ENCODE results near the gene TPM3. TPM values are rescaled to one million over a fixed set of nuclear protein-coding genes. Genes with fewer than 3 reads are reported as not detected.

TPM3 gene
- total and polyA plus RNA-seq, 9 of the 15 experiments (the other 6 are each of a cell fraction or from before 2014, with no cell fraction given) = 202 to 604 (median 421) TPM

DNA sequence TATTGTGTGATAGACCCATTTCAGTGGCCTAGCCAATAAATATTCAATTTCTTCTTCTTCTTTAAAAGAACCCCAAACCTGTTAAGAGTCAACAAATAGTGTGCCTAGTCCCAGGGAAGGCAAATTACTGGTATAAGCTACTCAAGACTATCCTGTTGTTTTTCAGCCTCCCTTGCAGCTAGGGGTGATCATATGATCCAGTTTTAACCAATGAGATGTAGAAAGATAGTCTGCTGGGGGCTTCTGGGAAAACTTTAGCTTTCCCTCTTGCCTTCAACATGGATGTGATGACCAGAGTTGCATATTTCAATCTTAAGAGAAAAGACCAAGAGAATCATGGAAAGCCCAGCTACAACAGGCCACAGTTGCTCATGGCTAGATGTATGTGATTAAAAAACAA is 32.3 kb downstream of the TPM3 start (continued):
- TF ChIP-seq, protein P1, sequence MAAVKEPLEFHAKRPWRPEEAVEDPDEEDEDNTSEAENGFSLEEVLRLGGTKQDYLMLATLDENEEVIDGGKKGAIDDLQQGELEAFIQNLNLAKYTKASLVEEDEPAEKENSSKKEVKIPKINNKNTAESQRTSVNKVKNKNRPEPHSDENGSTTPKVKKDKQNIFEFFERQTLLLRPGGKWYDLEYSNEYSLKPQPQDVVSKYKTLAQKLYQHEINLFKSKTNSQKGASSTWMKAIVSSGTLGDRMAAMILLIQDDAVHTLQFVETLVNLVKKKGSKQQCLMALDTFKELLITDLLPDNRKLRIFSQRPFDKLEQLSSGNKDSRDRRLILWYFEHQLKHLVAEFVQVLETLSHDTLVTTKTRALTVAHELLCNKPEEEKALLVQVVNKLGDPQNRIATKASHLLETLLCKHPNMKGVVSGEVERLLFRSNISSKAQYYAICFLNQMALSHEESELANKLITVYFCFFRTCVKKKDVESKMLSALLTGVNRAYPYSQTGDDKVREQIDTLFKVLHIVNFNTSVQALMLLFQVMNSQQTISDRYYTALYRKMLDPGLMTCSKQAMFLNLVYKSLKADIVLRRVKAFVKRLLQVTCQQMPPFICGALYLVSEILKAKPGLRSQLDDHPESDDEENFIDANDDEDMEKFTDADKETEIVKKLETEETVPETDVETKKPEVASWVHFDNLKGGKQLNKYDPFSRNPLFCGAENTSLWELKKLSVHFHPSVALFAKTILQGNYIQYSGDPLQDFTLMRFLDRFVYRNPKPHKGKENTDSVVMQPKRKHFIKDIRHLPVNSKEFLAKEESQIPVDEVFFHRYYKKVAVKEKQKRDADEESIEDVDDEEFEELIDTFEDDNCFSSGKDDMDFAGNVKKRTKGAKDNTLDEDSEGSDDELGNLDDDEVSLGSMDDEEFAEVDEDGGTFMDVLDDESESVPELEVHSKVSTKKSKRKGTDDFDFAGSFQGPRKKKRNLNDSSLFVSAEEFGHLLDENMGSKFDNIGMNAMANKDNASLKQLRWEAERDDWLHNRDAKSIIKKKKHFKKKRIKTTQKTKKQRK (IDR thresholded peaks at IDR 0.05; ENCODE audit: borderline replicate concordance, low read depth, low read length) = no peak
- TF ChIP-seq, protein P2, sequence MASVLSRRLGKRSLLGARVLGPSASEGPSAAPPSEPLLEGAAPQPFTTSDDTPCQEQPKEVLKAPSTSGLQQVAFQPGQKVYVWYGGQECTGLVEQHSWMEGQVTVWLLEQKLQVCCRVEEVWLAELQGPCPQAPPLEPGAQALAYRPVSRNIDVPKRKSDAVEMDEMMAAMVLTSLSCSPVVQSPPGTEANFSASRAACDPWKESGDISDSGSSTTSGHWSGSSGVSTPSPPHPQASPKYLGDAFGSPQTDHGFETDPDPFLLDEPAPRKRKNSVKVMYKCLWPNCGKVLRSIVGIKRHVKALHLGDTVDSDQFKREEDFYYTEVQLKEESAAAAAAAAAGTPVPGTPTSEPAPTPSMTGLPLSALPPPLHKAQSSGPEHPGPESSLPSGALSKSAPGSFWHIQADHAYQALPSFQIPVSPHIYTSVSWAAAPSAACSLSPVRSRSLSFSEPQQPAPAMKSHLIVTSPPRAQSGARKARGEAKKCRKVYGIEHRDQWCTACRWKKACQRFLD (CRISPR knock-in tag; IDR thresholded peaks at IDR 0.05) = no peak
- TF ChIP-seq, protein P3, sequence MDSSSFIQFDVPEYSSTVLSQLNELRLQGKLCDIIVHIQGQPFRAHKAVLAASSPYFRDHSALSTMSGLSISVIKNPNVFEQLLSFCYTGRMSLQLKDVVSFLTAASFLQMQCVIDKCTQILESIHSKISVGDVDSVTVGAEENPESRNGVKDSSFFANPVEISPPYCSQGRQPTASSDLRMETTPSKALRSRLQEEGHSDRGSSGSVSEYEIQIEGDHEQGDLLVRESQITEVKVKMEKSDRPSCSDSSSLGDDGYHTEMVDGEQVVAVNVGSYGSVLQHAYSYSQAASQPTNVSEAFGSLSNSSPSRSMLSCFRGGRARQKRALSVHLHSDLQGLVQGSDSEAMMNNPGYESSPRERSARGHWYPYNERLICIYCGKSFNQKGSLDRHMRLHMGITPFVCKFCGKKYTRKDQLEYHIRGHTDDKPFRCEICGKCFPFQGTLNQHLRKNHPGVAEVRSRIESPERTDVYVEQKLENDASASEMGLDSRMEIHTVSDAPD (CRISPR knock-in tag; IDR thresholded peaks at IDR 0.05) = no peak
- TF ChIP-seq ZSCAN32 (CRISPR knock-in tag; IDR thresholded peaks at IDR 0.05) (no peak), NCOR1 (IDR thresholded peaks at IDR 0.05) (no peak; the same call in 1 of the 2 replicates), NR2F6 (CRISPR knock-in tag; IDR thresholded peaks at IDR 0.05) (no peak), HMGN3 (IDR thresholded peaks at IDR 0.05; ENCODE audit: borderline replicate concordance, extremely low read depth, insufficient read length, low read depth, low read length) (no peak), SPI1 (IDR thresholded peaks at IDR 0.05; ENCODE audit: borderline replicate concordance, low read depth, low read length) (no peak), FOXJ3 (CRISPR knock-in tag; IDR thresholded peaks at IDR 0.05) (no peak), PRMT5 (CRISPR knock-in tag; IDR thresholded peaks at IDR 0.05) (no peak), ZNF12 (CRISPR knock-in tag; IDR thresholded peaks at IDR 0.05) (no peak), ZFPM2 (CRISPR knock-in tag; IDR thresholded peaks at IDR 0.05) (no peak)
- TF ChIP-seq, protein P4, sequence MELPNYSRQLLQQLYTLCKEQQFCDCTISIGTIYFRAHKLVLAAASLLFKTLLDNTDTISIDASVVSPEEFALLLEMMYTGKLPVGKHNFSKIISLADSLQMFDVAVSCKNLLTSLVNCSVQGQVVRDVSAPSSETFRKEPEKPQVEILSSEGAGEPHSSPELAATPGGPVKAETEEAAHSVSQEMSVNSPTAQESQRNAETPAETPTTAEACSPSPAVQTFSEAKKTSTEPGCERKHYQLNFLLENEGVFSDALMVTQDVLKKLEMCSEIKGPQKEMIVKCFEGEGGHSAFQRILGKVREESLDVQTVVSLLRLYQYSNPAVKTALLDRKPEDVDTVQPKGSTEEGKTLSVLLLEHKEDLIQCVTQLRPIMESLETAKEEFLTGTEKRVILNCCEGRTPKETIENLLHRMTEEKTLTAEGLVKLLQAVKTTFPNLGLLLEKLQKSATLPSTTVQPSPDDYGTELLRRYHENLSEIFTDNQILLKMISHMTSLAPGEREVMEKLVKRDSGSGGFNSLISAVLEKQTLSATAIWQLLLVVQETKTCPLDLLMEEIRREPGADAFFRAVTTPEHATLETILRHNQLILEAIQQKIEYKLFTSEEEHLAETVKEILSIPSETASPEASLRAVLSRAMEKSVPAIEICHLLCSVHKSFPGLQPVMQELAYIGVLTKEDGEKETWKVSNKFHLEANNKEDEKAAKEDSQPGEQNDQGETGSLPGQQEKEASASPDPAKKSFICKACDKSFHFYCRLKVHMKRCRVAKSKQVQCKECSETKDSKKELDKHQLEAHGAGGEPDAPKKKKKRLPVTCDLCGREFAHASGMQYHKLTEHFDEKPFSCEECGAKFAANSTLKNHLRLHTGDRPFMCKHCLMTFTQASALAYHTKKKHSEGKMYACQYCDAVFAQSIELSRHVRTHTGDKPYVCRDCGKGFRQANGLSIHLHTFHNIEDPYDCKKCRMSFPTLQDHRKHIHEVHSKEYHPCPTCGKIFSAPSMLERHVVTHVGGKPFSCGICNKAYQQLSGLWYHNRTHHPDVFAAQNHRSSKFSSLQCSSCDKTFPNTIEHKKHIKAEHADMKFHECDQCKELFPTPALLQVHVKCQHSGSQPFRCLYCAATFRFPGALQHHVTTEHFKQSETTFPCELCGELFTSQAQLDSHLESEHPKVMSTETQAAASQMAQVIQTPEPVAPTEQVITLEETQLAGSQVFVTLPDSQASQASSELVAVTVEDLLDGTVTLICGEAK (IDR thresholded peaks at IDR 0.05) = peak; percentile 50; the same call in 1 of the 2 replicates
- TF ChIP-seq, protein P4 (CRISPR knock-in tag; IDR thresholded peaks at IDR 0.05) = no peak; the same call in 1 of the 2 replicates

All from K562 (cell line).